ENCODE results near the gene SMURF1.

The SMURF1 gene

DNA sequence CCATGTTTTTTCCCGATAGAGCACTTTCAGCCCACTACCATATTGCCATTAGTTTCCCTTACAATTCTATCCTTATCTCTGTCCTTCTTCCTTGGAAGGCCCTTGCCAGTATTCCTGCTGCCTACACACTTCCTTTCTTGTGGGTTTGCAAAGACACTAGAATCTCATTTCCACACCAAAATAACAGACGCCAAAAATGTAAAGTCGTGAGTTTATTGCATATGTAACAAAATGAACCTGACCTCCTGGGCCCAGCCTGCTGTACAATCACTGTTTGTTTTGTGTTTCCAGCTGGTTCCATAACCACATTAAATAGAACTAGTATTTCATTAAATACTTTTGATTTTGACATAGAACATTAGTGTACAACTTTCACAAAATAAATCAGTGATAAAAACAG, 116.7 kb downstream of the SMURF1 start:
- H3K36me3 ChIP-seq (ENCODE audit: insufficient read depth, low read length) = peaks cover 51% of the 10 kb centered on the region

DNA sequence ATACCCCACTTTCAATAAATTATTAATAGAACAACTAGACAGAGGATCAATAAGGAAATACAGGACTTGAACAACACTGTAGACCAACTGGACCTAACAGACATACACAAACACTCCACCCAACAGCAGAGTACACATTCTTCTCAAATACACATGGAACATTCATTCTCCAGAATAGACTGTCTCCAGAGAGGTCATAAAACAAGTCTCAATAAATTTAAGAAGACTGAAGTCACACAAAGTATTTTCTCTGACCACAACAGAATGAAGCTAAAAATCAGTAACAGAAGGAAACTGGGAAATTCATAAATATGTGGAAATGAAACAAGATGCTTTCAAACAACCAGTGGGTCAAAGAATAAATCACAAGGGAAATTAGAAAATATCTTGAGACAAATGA, 119.8 kb downstream of the SMURF1 start:
- Histone ChIP-seq H3K36me3 (ENCODE audit: insufficient read depth, low read length) (peaks cover 38% of the 10 kb centered on the region), H3K27me3 (ENCODE audit: insufficient read depth, low read length) (no peaks in the 10 kb centered on the region), H3K9me3 (ENCODE audit: insufficient read depth, low read depth, low read length) (no peaks in the 10 kb centered on the region), H3K27ac (ENCODE audit: low read depth, low read length) (no peak overlapping the region), H3K4me3 (ENCODE audit: low read length) (no peak overlapping the region), H3K4me1 (ENCODE audit: insufficient read depth, low read length) (no peaks in the 10 kb centered on the region), H3K9ac (ENCODE audit: low read depth, low read length) (no peak overlapping the region)

More for the DNA sequence above, 116.7 kb downstream of the SMURF1 start:
- no peak overlapping the region for H3K9ac ChIP-seq (ENCODE audit: low read depth, low read length)
- 96% methylated on average over 3 of the region's 3 CpGs for WGBS
- H3K9me3 ChIP-seq (ENCODE audit: insufficient read depth, low read depth, low read length) = no peaks in the 10 kb centered on the region
- H3K4me1 ChIP-seq (ENCODE audit: insufficient read depth, low read length) = no peaks in the 10 kb centered on the region
- H3K27me3 ChIP-seq (ENCODE audit: insufficient read depth, low read length) = no peaks in the 10 kb centered on the region
- no peak overlapping the region for H3K27ac ChIP-seq (ENCODE audit: low read depth, low read length)
- H3K4me3 ChIP-seq (ENCODE audit: low read length) = no peak overlapping the region

GRCh38 chr7:99021941-99022560, 121.9 kb downstream of the SMURF1 start:
- H3K9ac ChIP-seq (ENCODE audit: low read depth, low read length) = no peak overlapping the region
- 93% methylated on average over 3 of the region's 3 CpGs for WGBS
- no peak overlapping the region for H3K4me3 ChIP-seq (ENCODE audit: low read length)
- no peaks in the 10 kb centered on the region for H3K9me3 ChIP-seq (ENCODE audit: insufficient read depth, low read depth, low read length)
- H3K27ac ChIP-seq (ENCODE audit: low read depth, low read length) = no peak overlapping the region
- no peaks in the 10 kb centered on the region for H3K4me1 ChIP-seq (ENCODE audit: insufficient read depth, low read length)
- H3K27me3 ChIP-seq (ENCODE audit: insufficient read depth, low read length) = no peaks in the 10 kb centered on the region
- peaks cover 21% of the 10 kb centered on the region for H3K36me3 ChIP-seq (ENCODE audit: insufficient read depth, low read length)

GRCh38 chr7:99020413-99020715, 123.5 kb downstream of the SMURF1 start:
- Histone ChIP-seq H3K9me3 (ENCODE audit: insufficient read depth, low read depth, low read length) (no peaks in the 10 kb centered on the region), H3K4me1 (ENCODE audit: insufficient read depth, low read length) (no peaks in the 10 kb centered on the region), H3K27me3 (ENCODE audit: insufficient read depth, low read length) (no peaks in the 10 kb centered on the region), H3K36me3 (ENCODE audit: insufficient read depth, low read length) (peaks cover 30% of the 10 kb centered on the region), H3K4me3 (ENCODE audit: low read length) (no peak overlapping the region), H3K27ac (ENCODE audit: low read depth, low read length) (no peak overlapping the region), H3K9ac (ENCODE audit: low read depth, low read length) (no peak overlapping the region)
- 93% methylated on average over 2 of the region's 3 CpGs for WGBS

- Histone ChIP-seq H3K9me3 (ENCODE audit: insufficient read depth, low read depth, low read length) (no peaks in the 10 kb centered on the region), H3K27ac (ENCODE audit: low read depth, low read length) (no peak overlapping the region), H3K4me1 (ENCODE audit: insufficient read depth, low read length) (no peaks in the 10 kb centered on the region), H3K36me3 (ENCODE audit: insufficient read depth, low read length) (peaks cover 34% of the 10 kb centered on the region), H3K4me3 (ENCODE audit: low read length) (no peak overlapping the region), H3K27me3 (ENCODE audit: insufficient read depth, low read length) (no peaks in the 10 kb centered on the region), H3K9ac (ENCODE audit: low read depth, low read length) (no peak overlapping the region)
- WGBS = 95% methylated on average over 12 of the region's 12 CpGs
Observed at GRCh38 chr7:99019523-99020412, 124.1 kb downstream of the SMURF1 start.

DNA sequence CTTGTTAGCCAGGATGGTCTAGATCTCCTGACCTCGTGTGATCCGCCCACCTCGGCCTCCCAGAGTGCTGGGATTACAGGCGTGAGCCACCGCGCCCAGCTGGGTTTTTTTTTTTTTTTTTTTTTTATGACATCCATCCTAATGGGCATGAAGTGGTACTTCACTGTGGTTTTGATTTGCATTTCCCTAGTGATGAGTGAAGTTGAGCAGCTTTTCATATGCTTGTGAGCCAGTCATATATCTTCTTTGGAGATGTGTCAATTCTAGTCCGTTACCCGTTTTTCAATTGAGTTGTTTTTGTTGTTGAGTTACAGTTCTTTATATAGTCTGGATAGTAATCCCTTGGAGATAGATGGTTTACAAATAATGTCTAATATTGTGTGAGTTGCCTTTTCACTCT, 127.7 kb downstream of the SMURF1 start:
- H3K36me3 ChIP-seq (ENCODE audit: insufficient read depth, low read length) = peaks cover 62% of the 10 kb centered on the region

DNA sequence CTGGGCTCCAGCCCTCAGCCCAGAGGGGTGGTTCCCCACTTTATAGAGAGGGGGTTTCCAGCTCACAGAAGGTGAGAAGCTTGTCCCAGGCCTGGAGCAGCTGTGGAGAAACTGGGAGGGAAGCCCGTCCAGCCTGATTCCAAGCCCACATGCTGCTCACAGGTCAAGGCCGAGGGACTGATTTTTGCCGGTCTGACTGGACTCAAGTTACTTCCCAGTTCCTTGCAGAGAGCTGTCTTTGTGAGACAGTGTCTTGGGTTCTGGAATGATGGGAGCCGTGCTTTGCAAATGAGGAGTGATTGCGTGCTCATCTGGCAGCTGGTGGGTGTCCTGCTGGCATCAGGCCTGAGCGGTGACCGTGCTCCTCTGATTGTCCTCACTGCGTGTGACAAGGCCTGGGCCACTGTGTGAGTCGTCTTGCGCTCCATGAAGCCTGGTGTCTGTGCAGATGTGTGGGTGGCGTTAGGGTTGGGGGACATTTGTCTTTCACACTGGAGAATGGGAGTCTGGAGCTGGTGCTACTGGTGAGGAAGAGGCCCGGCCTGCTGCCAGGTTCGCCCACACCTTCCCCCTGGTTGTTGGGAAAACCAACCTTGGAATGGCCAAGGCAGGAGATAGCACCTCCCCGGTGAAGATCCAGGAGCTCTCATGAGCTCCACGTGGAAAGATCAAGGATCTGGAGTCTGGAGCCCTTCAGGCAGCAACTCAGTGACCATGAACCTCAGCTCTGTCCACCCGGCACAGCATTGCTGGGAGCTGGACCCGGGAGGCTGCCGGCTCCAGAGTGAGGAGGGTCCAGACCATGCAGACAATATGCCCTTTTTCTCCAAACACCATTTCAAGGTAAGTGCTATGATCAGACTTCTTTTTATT, 129.6 kb downstream of the SMURF1 start:
- no peak overlapping the region for H3K4me3 ChIP-seq (ENCODE audit: low read length)
- no peak overlapping the region for H3K9ac ChIP-seq (ENCODE audit: low read depth, low read length)
- H3K27ac ChIP-seq (ENCODE audit: low read depth, low read length) = no peak overlapping the region
- no peaks in the 10 kb centered on the region for H3K9me3 ChIP-seq (ENCODE audit: insufficient read depth, low read depth, low read length)
- H3K27me3 ChIP-seq (ENCODE audit: insufficient read depth, low read length) = no peaks in the 10 kb centered on the region
- peaks cover 67% of the 10 kb centered on the region for H3K36me3 ChIP-seq (ENCODE audit: insufficient read depth, low read length)
- no peaks in the 10 kb centered on the region for H3K4me1 ChIP-seq (ENCODE audit: insufficient read depth, low read length)
- 96% methylated on average over 18 of the region's 18 CpGs for WGBS

More for the DNA sequence above, 127.7 kb downstream of the SMURF1 start:
- no peaks in the 10 kb centered on the region for H3K4me1 ChIP-seq (ENCODE audit: insufficient read depth, low read length)
- no peak overlapping the region for H3K4me3 ChIP-seq (ENCODE audit: low read length)
- no peaks in the 10 kb centered on the region for H3K9me3 ChIP-seq (ENCODE audit: insufficient read depth, low read depth, low read length)
- no peaks in the 10 kb centered on the region for H3K27me3 ChIP-seq (ENCODE audit: insufficient read depth, low read length)
- H3K27ac ChIP-seq (ENCODE audit: low read depth, low read length) = no peak overlapping the region
- H3K9ac ChIP-seq (ENCODE audit: low read depth, low read length) = no peak overlapping the region
- 95% methylated on average over 6 of the region's 8 CpGs for WGBS

DNA sequence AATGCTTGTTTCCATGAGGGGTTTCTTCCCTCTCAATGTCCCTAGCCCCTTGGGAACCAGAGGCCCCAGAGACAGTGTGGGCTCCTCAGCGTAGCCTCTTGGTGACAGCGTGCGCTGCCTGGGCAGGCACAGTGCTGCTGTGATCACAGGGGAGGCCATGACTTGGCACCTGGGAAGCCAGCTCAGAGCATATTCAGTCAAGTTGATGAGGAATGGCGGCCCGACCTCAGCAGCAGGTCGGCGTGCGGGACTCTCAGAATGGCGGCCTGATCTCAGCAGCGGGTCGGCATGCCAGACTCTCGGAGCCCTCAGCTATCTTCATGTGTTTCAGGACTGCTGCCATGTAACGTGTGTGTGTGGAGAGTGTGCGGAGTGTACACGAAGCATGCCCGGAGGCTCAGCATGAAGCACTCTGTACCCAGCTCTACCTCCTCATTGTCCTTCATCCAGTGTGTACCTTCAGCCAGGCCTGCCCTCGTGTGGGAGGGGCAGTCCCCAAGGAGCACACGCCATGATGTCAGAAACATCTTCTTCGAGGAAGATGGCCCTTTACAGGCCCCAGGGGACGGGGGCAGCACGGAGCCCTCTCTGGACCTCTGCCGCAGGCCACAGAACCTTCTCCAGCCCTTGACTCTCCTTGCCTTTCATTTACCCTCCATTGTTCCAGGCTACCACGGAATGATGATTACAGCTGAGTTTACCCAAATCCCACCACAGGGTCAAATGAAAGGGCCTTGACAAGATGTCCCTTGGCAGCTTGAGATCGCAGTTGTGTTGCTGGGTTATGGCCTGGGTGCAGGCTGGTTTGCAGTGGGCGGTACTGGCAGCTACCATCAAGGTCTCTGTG, 130.4 kb downstream of the SMURF1 start:
- 94% methylated on average over 25 of the region's 25 CpGs for WGBS
- H3K9me3 ChIP-seq (ENCODE audit: insufficient read depth, low read depth, low read length) = no peaks in the 10 kb centered on the region
- H3K27me3 ChIP-seq (ENCODE audit: insufficient read depth, low read length) = no peaks in the 10 kb centered on the region
- H3K4me3 ChIP-seq (ENCODE audit: low read length) = no peak overlapping the region
- H3K27ac ChIP-seq (ENCODE audit: low read depth, low read length) = no peak overlapping the region
- no peak overlapping the region for H3K9ac ChIP-seq (ENCODE audit: low read depth, low read length)
- no peaks in the 10 kb centered on the region for H3K4me1 ChIP-seq (ENCODE audit: insufficient read depth, low read length)
- peaks cover 75% of the 10 kb centered on the region for H3K36me3 ChIP-seq (ENCODE audit: insufficient read depth, low read length)

GRCh38 chr7:99012722-99013121, 131.2 kb downstream of the SMURF1 start:
- no peaks in the 10 kb centered on the region for H3K4me1 ChIP-seq (ENCODE audit: insufficient read depth, low read length)
- H3K4me3 ChIP-seq (ENCODE audit: low read length) = no peak overlapping the region
- H3K27ac ChIP-seq (ENCODE audit: low read depth, low read length) = no peak overlapping the region
- peaks cover 78% of the 10 kb centered on the region for H3K36me3 ChIP-seq (ENCODE audit: insufficient read depth, low read length)
- no peaks in the 10 kb centered on the region for H3K9me3 ChIP-seq (ENCODE audit: insufficient read depth, low read depth, low read length)
- H3K27me3 ChIP-seq (ENCODE audit: insufficient read depth, low read length) = no peaks in the 10 kb centered on the region
- H3K9ac ChIP-seq (ENCODE audit: low read depth, low read length) = no peak overlapping the region
- WGBS = 96% methylated on average over 13 of the region's 13 CpGs

GRCh38 chr7:99011706-99012404, 132.1 kb downstream of the SMURF1 start:
- Histone ChIP-seq H3K36me3 (ENCODE audit: insufficient read depth, low read length) (peaks cover 82% of the 10 kb centered on the region), H3K4me1 (ENCODE audit: insufficient read depth, low read length) (no peaks in the 10 kb centered on the region), H3K27ac (ENCODE audit: low read depth, low read length) (no peak overlapping the region), H3K9ac (ENCODE audit: low read depth, low read length) (no peak overlapping the region), H3K9me3 (ENCODE audit: insufficient read depth, low read depth, low read length) (no peaks in the 10 kb centered on the region), H3K4me3 (ENCODE audit: low read length) (no peak overlapping the region), H3K27me3 (ENCODE audit: insufficient read depth, low read length) (no peaks in the 10 kb centered on the region)
- 96% methylated on average over 36 of the region's 36 CpGs for WGBS

All from HUES64 (cell line).